Caco-2 (cell line): Measurements from ENCODE around the gene OR9G1. TPM values are rescaled to one million over a fixed set of nuclear protein-coding genes. Genes with fewer than 3 reads are reported as not detected.
A peak's percentile ranks its signal among the peaks of the same experiment; 100 is the strongest.

Experiments used
- BruUV-seq: library from RNA; stranded (reverse); fragments of 400-500 nt; replicated peaks from 2 replicates; lab custom pipeline; 2021; lab: Mats Ljungman, UMichigan
- CTCF ChIA-PET: fragments of 300-600 bp; sonication (Branson Sonifier 250); formaldehyde crosslinking; loops from one replicate; lab custom pipeline; 2022; ENCODE audit warnings: antibody characterized with exemption; lab: Charles Lee
- POLR2A ChIA-PET: fragments of 300-600 bp; sonication (Branson Sonifier 250); formaldehyde crosslinking; loops from one replicate; lab custom pipeline; 2022; ENCODE audit warnings: antibody characterized with exemption; lab: Charles Lee
- DNase-seq, 2 experiments: peaks; one replicate each; pipeline versions ENCODE4 v3.0.0 to v3.0.0-alpha.2; 2020 to 2022
- H3K27me3 ChIP-seq: replicated peaks from 2 replicates; pipeline ENCODE4 v1.6.0; 2011; ENCODE audit warnings: low read length; ENCODE audit not compliant: control insufficient read depth, insufficient read depth
- H3K36me3 ChIP-seq: 2 replicates; pipeline ENCODE4 v1.5.1; 2011; ENCODE audit warnings: low read length; ENCODE audit not compliant: control insufficient read depth, insufficient read depth
- H3K4me1 ChIP-seq: fragments of 250-450 bp; sonication (Bioruptor Pico); 2 replicates; pipeline ENCODE4 v1.5.1; 2020; ENCODE audit warnings: mild to moderate bottlenecking
- H3K4me3 ChIP-seq: 2 replicates; pipeline ENCODE4 v1.5.1; 2011; ENCODE audit warnings: low read depth, mild to moderate bottlenecking, control low read depth, low read length
- H3K9me3 ChIP-seq: fragments of 250-450 bp; sonication (Bioruptor Pico); 2 replicates; pipeline ENCODE4 v1.5.1; 2020; ENCODE audit warnings: mild to moderate bottlenecking, moderate library complexity
- H3K27ac Mint-ChIP-seq: one replicate; pipeline ENCODE4 v1.8.0; 2022; ENCODE audit warnings: mixed read lengths; ENCODE audit not compliant: unreplicated experiment
- H3K27me3 Mint-ChIP-seq: one replicate; pipeline ENCODE4 v1.8.0; 2022; ENCODE audit warnings: mixed read lengths; ENCODE audit not compliant: insufficient read depth, unreplicated experiment
- H3K36me3 Mint-ChIP-seq: one replicate; pipeline ENCODE4 v1.8.0; 2022; ENCODE audit warnings: mild to moderate bottlenecking, mixed read lengths; ENCODE audit not compliant: insufficient read depth, unreplicated experiment
- H3K4me1 Mint-ChIP-seq: one replicate; pipeline ENCODE4 v1.8.0; 2022; ENCODE audit warnings: low read depth, mixed read lengths; ENCODE audit not compliant: unreplicated experiment
- H3K4me3 Mint-ChIP-seq: one replicate; pipeline ENCODE4 v1.8.0; 2022; ENCODE audit warnings: mild to moderate bottlenecking, moderate library complexity, mixed read lengths; ENCODE audit not compliant: unreplicated experiment
- H3K9me3 Mint-ChIP-seq: one replicate; pipeline ENCODE4 v1.8.0; 2022; ENCODE audit warnings: mixed read lengths; ENCODE audit not compliant: unreplicated experiment
- intact Hi-C: fragments of 100-400 bp; cut with micrococcal nuclease; formaldehyde crosslinking; loops from one replicate; pipeline ENCODE4 v1.10.0; 2022; ENCODE audit not compliant: unreplicated experiment
- total RNA-seq: library from RNA; stranded (reverse); gene quantifications from 2 replicates; pipeline ENCODE4 v1.2.3, GENCODE V29; 2022
- TF ChIP-seq, protein P1 (sequence below), 2 experiments: fragments of 200-600 bp in 1 of 2; IDR thresholded peaks; 1 replicate in 1 of 2; 2 replicates in 1 of 2; pipeline versions ENCODE4 v1.5.1 to v1.8.0; 2011 to 2022; ENCODE audit warnings: antibody characterized with exemption in 1 of 2, control low read depth in 1 of 2, inconsistent platforms in 1 of 2, low read depth in 1 of 2, low read length in 1 of 2, mild to moderate bottlenecking in 1 of 2, moderate library complexity in 1 of 2; ENCODE audit not compliant: insufficient read depth in 1 of 2, severe bottlenecking in 1 of 2, unreplicated experiment in 1 of 2

Gene OR9G1
- total RNA-seq, 1 experiment from 2014 or later: not detected

- no peaks in the 10 kb centered on the region for H3K36me3 ChIP-seq
- Mint-ChIP-seq H3K36me3 (no peaks in the 10 kb centered on the region), H3K27me3 (peaks cover 11% of the 10 kb centered on the region), H3K27ac (no peak overlapping the region), H3K4me3 (no peak overlapping the region), H3K9me3 (no peaks in the 10 kb centered on the region), H3K4me1 (no peaks in the 10 kb centered on the region)
- TF ChIP-seq, protein P1, sequence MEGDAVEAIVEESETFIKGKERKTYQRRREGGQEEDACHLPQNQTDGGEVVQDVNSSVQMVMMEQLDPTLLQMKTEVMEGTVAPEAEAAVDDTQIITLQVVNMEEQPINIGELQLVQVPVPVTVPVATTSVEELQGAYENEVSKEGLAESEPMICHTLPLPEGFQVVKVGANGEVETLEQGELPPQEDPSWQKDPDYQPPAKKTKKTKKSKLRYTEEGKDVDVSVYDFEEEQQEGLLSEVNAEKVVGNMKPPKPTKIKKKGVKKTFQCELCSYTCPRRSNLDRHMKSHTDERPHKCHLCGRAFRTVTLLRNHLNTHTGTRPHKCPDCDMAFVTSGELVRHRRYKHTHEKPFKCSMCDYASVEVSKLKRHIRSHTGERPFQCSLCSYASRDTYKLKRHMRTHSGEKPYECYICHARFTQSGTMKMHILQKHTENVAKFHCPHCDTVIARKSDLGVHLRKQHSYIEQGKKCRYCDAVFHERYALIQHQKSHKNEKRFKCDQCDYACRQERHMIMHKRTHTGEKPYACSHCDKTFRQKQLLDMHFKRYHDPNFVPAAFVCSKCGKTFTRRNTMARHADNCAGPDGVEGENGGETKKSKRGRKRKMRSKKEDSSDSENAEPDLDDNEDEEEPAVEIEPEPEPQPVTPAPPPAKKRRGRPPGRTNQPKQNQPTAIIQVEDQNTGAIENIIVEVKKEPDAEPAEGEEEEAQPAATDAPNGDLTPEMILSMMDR (IDR thresholded peaks at IDR 0.05; ENCODE audit: insufficient read depth in 1 of 2, low read depth in 1 of 2, low read length in 1 of 2, severe bottlenecking in 1 of 2, unreplicated experiment in 1 of 2): no peak
- CTCF ChIA-PET: no interaction called here
- no peaks in the 10 kb centered on the region for H3K4me1 ChIP-seq
- peak in 1 of 2 experiments; percentile 8 for DNase-seq
- BruUV-seq: no TSS peak
- intact Hi-C loops: loop anchor here (5.0 to 10.0 kb wide), 2 partner anchors 63 to 176 kb away; no protein-coding TSS in a partner anchor
- H3K4me3 ChIP-seq: no peak overlapping the region
- H3K27me3 ChIP-seq: no peaks in the 10 kb centered on the region
- H3K9me3 ChIP-seq: no peaks in the 10 kb centered on the region
- POLR2A ChIA-PET: interaction anchor here (0.6 kb wide), 1 partner anchor 1228 kb away, joined by 3 read pairs; no protein-coding TSS in a partner anchor
Observed at GRCh38 chr11:56700242-56700913, 1.5 kb downstream of the OR9G1 start.

DNA sequence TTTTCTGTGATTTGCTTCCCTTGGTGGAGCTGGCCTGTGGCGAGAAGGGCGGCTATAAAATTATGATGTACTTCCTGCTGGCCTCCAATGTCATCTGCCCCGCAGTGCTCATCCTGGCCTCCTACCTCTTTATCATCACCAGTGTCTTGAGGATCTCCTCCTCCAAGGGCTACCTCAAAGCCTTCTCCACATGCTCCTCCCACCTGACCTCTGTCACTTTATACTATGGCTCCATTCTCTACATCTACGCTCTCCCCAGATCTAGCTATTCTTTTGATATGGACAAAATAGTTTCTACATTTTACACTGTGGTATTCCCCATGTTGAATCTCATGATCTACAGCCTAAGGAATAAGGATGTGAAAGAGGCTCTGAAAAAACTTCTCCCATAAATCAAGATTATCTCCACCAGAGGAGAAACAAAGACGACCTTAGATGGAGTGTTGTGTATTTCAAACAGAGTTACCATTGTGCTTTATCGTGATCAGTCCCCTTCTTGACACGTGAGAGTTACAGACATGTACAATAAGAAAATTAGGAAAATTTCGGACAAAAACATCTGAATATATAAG is 2.1 kb downstream of the OR9G1 start:
- Histone ChIP-seq H3K27me3 (no peaks in the 10 kb centered on the region), H3K4me1 (no peaks in the 10 kb centered on the region), H3K9me3 (no peaks in the 10 kb centered on the region), H3K4me3 (no peak overlapping the region), H3K36me3 (no peaks in the 10 kb centered on the region)
- Mint-ChIP-seq H3K4me1 (no peaks in the 10 kb centered on the region), H3K9me3 (no peaks in the 10 kb centered on the region), H3K4me3 (no peak overlapping the region), H3K36me3 (no peaks in the 10 kb centered on the region), H3K27me3 (peaks cover 11% of the 10 kb centered on the region), H3K27ac (no peak overlapping the region)
- intact Hi-C loops: loop anchor here (5.0 to 10.0 kb wide), 2 partner anchors 64 to 176 kb away; no protein-coding TSS in a partner anchor
- ChIA-PET POLR2A (interaction anchor here (0.6 kb wide), 1 partner anchor 1228 kb away, joined by 3 read pairs; no protein-coding TSS in a partner anchor), CTCF (no interaction called here)
- no TSS peak for BruUV-seq
- no peak for DNase-seq
- TF ChIP-seq, protein P1 (IDR thresholded peaks at IDR 0.05; ENCODE audit: insufficient read depth in 1 of 2, low read depth in 1 of 2, low read length in 1 of 2, severe bottlenecking in 1 of 2, unreplicated experiment in 1 of 2): no peak

DNA sequence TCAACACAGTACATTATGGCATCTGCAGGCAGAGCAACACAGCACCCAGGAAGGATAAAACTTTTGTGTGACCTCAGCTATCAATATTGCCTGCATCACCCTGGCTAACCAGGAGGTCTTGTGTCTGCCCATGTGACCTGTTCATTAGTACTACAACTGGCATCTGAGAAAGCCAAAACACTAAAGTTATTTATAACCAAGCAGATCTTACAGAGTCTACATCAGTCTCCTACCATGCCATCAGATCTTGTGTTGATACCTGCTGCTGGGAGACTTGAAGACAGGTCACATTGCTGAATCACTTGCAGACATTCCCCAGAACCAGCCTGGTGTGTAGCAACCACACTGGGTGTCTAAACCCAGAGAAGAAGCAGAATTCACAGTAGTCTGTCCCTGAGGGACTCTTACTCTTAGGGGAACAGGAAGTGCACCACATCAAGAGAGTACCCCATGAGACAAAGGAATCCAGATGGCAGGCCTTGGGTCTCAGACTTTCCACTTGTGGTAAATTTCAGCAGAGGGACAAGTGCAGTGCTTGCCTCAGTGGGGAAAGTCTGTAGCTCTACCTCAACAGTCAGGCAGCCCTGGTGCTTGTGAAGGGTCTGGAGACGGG is 7.0 kb downstream of the OR9G1 start:
- H3K36me3 Mint-ChIP-seq: no peaks in the 10 kb centered on the region
- TF ChIP-seq, protein P1 (IDR thresholded peaks at IDR 0.05; ENCODE audit: insufficient read depth in 1 of 2, low read depth in 1 of 2, low read length in 1 of 2, severe bottlenecking in 1 of 2, unreplicated experiment in 1 of 2): no peak
- intact Hi-C loops: loop anchor here (10.0 kb wide), 1 partner anchor 181 kb away; no protein-coding TSS in a partner anchor
- H3K4me1 Mint-ChIP-seq: no peaks in the 10 kb centered on the region
- Histone ChIP-seq H3K4me1 (no peaks in the 10 kb centered on the region), H3K36me3 (no peaks in the 10 kb centered on the region), H3K9me3 (no peaks in the 10 kb centered on the region), H3K4me3 (no peak overlapping the region), H3K27me3 (no peaks in the 10 kb centered on the region)
- no peak overlapping the region for H3K27ac Mint-ChIP-seq
- H3K27me3 Mint-ChIP-seq: peaks cover 2% of the 10 kb centered on the region
- ChIA-PET CTCF (no interaction called here), POLR2A (no interaction called here)
- H3K9me3 Mint-ChIP-seq: no peaks in the 10 kb centered on the region
- no TSS peak for BruUV-seq
- DNase-seq: no peak
- no peak overlapping the region for H3K4me3 Mint-ChIP-seq
